ENCODE data around the gene STH.

The STH gene

GRCh38 chr17:45985447-45985846 lies 13.6 kb upstream of the STH start:
- DNase-seq (ENCODE audit: low read depth in 2 of 2): no peak

GRCh38 chr17:45986056-45986455 lies 13.0 kb upstream of the STH start:
- DNase-seq (ENCODE audit: low read depth in 2 of 2): no peak

GRCh38 chr17:45987706-45988105 lies 11.3 kb upstream of the STH start:
- DNase-seq (ENCODE audit: low read depth in 2 of 2): no peak

- no peak for DNase-seq (ENCODE audit: low read depth in 2 of 2)
These were observed 9.3 kb upstream of the STH start for GRCh38 chr17:45989759-45990158.

DNA sequence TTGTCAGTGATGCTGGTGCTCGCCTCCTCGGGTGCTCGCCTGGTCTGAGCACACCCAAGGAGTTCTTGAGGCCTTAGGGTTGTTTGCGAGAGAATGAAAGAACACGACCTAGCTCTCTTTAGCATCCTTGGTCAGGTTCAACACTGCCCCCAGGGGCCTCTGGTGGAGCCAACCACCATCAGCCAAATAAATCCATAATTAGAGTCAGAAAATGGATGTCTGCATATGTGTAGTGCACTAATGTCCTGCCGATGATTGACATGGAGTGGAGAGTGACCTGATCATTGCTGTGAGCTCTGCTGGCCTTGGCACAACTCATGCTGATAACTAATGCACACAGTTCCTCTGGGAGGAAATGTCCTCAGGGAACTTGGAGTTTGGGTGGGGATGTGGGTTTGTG lies 8.2 kb upstream of the STH start:
- DNase-seq (ENCODE audit: low read depth in 2 of 2): no peak

GRCh38 chr17:45991341-45991740 lies 7.7 kb upstream of the STH start:
- DNase-seq (ENCODE audit: low read depth in 2 of 2): no peak

GRCh38 chr17:45992175-45992574 lies 6.9 kb upstream of the STH start:
- DNase-seq (ENCODE audit: low read depth in 2 of 2): no peak

DNA sequence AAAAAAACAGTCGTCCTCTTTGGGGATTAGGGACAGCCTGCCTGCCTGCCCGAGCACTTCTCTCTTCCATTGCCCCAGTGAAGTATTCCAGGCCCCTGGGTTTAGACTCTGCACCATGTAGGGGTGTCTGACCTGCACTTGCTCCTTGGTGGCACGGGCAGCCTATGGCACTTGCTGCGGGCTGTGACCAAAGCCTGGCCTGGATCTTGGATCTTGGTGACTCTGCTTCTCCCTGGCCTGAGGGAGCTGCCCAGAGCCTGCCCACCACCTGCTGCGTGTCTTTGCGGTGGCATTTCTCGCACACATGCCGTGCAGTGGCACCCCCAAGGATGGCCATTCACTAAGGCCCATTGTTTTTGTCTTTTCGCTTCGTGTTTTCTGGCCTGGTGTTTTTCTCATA lies 6.1 kb upstream of the STH start:
- DNase-seq (ENCODE audit: low read depth in 2 of 2): no peak

DNA sequence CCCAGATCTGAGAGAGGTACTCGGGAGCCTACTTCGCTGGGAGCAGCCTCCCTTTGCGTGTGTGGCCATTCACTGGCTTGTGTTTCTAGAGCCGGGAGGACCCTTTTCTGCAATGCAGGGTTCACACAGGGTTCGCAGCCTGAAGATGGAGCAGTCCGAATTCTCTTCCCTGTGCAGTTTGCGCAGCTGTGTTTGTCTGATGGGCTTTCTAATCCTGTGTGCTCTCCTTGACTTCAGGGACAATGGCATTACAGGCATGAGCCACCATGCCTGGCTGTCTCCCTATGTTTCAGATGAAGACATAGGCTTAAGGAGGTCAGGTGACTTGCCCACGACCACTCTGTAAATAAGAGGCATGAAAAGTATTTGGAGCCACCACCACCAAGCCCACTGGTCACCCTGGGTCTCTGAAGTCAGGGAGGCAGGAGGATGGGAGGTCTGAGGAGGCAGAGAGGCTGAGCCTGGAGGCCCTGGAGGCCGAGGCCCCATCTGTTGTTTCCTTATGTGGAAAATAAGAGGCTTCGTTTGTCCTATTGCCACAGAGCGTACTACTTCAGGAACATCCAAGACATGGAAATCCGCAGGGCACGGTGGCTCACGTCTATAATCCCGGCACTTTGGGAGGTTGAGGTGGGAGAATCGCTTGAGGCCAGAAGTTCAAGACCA lies 5.0 kb upstream of the STH start:
- no peak for DNase-seq (ENCODE audit: low read depth in 2 of 2)

- DNase-seq (ENCODE audit: low read depth in 2 of 2): no peak
These were observed 4.1 kb upstream of the STH start for GRCh38 chr17:45994987-45995386.

DNA sequence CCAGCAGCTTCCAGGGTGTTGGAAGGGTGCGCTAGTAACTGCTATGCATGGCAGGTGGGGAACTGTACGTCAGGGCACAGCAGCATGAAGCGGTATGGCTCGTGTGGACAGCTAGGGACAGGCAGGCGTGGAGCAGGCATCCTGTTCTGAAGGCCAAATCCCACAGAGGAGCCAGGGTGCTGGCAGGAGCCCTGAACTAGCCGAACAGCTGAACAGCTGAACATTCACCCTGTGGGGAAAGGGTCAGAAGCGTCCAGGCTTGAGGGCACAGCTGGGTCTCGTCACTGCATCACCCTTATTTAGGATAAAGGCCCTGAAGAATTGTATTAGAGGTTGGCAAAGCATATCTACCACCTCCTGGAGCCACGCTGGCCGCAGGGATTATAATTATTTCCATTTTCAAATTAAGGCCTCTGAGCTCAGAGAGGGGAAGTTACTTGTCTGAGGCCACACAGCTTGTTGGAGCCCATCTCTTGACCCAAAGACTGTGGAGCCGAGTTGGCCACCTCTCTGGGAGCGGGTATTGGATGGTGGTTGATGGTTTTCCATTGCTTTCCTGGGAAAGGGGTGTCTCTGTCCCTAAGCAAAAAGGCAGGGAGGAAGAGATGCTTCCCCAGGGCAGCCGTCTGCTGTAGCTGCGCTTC lies 3.3 kb upstream of the STH start:
- no peak for DNase-seq (ENCODE audit: low read depth in 2 of 2)

DNA sequence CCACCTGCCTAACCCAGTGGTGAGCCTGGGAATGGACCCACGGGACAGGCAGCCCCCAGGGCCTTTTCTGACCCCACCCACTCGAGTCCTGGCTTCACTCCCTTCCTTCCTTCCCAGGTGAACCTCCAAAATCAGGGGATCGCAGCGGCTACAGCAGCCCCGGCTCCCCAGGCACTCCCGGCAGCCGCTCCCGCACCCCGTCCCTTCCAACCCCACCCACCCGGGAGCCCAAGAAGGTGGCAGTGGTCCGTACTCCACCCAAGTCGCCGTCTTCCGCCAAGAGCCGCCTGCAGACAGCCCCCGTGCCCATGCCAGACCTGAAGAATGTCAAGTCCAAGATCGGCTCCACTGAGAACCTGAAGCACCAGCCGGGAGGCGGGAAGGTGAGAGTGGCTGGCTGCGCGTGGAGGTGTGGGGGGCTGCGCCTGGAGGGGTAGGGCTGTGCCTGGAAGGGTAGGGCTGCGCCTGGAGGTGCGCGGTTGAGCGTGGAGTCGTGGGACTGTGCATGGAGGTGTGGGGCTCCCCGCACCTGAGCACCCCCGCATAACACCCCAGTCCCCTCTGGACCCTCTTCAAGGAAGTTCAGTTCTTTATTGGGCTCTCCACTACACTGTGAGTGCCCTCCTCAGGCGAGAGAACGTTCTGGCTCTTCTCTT lies 2.6 kb upstream of the STH start:
- no peak for DNase-seq (ENCODE audit: low read depth in 2 of 2)

- no peak for DNase-seq (ENCODE audit: low read depth in 2 of 2)
These were observed 1.9 kb upstream of the STH start for GRCh38 chr17:45997166-45997565.

GRCh38 chr17:45997624-45998023 lies 1.4 kb upstream of the STH start:
- no peak for DNase-seq (ENCODE audit: low read depth in 2 of 2)

DNA sequence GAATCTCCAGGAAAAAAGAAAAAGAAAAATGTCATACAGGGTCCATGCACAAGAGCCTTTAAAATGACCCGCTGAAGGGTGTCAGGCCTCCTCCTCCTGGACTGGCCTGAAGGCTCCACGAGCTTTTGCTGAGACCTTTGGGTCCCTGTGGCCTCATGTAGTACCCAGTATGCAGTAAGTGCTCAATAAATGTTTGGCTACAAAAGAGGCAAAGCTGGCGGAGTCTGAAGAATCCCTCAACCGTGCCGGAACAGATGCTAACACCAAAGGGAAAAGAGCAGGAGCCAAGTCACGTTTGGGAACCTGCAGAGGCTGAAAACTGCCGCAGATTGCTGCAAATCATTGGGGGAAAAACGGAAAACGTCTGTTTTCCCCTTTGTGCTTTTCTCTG lies 845 bp downstream of the STH start:
- no peak for DNase-seq (ENCODE audit: low read depth in 2 of 2)

GRCh38 chr17:46000292-46000691 lies 1.2 kb downstream of the STH start:
- no peak for DNase-seq (ENCODE audit: low read depth in 2 of 2)

- DNase-seq (ENCODE audit: low read depth in 2 of 2): no peak
These were observed 1.7 kb downstream of the STH start for GRCh38 chr17:46000757-46001156.

- no peak for DNase-seq (ENCODE audit: low read depth in 2 of 2)
These were observed 2.6 kb downstream of the STH start for GRCh38 chr17:46001390-46002310.

DNA sequence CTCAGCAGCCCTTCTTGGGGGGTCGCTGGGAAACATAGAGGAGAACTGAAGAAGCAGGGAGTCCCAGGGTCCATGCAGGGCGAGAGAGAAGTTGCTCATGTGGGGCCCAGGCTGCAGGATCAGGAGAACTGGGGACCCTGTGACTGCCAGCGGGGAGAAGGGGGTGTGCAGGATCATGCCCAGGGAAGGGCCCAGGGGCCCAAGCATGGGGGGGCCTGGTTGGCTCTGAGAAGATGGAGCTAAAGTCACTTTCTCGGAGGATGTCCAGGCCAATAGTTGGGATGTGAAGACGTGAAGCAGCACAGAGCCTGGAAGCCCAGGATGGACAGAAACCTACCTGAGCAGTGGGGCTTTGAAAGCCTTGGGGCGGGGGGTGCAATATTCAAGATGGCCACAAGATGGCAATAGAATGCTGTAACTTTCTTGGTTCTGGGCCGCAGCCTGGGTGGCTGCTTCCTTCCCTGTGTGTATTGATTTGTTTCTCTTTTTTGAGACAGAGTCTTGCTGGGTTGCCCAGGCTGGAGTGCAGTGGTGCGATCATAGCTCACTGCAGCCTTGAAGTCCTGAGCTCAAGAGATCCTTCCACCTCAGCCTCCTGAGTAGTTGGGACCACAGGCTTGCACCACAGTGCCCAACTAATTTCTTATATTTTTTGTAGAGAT lies 3.4 kb downstream of the STH start:
- DNase-seq (ENCODE audit: low read depth in 2 of 2): peak; percentile 43 to 55

GRCh38 chr17:46002973-46003316 lies 3.9 kb downstream of the STH start:
- no peak for DNase-seq (ENCODE audit: low read depth in 2 of 2)

- DNase-seq (ENCODE audit: low read depth in 2 of 2): no peak
These were observed 5.1 kb downstream of the STH start for GRCh38 chr17:46003907-46004748.
